HUES48 (cell line): ENCODE data around the gene JAZF1.

ENCODE experiments used
- H3K27ac ChIP-seq: one replicate; pipeline ENCODE4 v1.7.0; 2013; ENCODE audit warnings: low read depth, low read length, inconsistent platforms
- H3K27me3 ChIP-seq: 2 replicates; pipeline ENCODE4 v1.6.1; 2013; ENCODE audit warnings: mild to moderate bottlenecking, low read length; ENCODE audit not compliant: control insufficient read depth, insufficient read depth
- H3K36me3 ChIP-seq: 2 replicates; pipeline ENCODE4 v1.6.1; 2013; ENCODE audit warnings: low read length; ENCODE audit not compliant: control insufficient read depth, insufficient read depth
- H3K4me1 ChIP-seq: 2 replicates; pipeline ENCODE4 v1.6.1; 2013; ENCODE audit warnings: mild to moderate bottlenecking, low read length; ENCODE audit not compliant: control insufficient read depth, insufficient read depth
- H3K4me3 ChIP-seq: 2 replicates; pipeline ENCODE4 v1.5.1; 2013; ENCODE audit warnings: mild to moderate bottlenecking, low read depth, low read length
- H3K9ac ChIP-seq: 2 replicates; pipeline ENCODE4 v1.6.1; 2013; ENCODE audit warnings: mild to moderate bottlenecking, low read depth, low read length, moderate library complexity
- H3K9me3 ChIP-seq: 2 replicates; pipeline ENCODE4 v1.6.1; 2013; ENCODE audit warnings: low read length; ENCODE audit not compliant: control insufficient read depth, insufficient read depth

Gene JAZF1

DNA sequence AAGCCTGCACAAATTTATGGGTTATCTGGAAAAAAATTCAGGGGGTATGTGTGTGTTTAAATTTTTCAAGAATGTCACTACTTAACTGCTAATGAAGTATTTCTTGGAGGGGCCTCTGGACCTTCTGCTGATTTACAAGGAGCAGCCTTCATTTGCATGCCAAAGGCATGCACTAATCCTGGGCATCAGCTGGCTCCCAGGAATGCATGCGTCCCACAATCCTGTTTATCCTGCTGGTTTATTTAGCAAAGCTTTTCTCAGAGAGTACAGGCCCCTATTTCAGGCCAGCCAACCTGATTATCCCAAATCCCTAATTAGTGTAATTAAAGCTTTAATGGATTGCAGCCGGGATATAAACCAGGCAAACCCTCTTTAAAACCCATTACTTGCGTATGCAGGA lies 270.3 kb downstream of the JAZF1 start:
- no peaks in the 10 kb centered on the region for H3K9me3 ChIP-seq
- H3K9ac ChIP-seq, result no peak overlapping the region
- H3K4me1 ChIP-seq, result peaks cover 72% of the 10 kb centered on the region
- H3K36me3 ChIP-seq, result no peaks in the 10 kb centered on the region
- H3K27me3 ChIP-seq, result no peaks in the 10 kb centered on the region
- peak overlapping the region; percentile 35 for H3K4me3 ChIP-seq
- H3K27ac ChIP-seq, result peak overlapping the region; percentile 92

GRCh38 chr7:27908534-27909165 lies 271.9 kb downstream of the JAZF1 start:
- H3K27me3 ChIP-seq, result no peaks in the 10 kb centered on the region
- H3K27ac ChIP-seq, result no peak overlapping the region
- no peaks in the 10 kb centered on the region for H3K9me3 ChIP-seq
- H3K4me1 ChIP-seq, result peaks cover 71% of the 10 kb centered on the region
- no peak overlapping the region for H3K9ac ChIP-seq
- no peak overlapping the region for H3K4me3 ChIP-seq
- H3K36me3 ChIP-seq, result no peaks in the 10 kb centered on the region

DNA sequence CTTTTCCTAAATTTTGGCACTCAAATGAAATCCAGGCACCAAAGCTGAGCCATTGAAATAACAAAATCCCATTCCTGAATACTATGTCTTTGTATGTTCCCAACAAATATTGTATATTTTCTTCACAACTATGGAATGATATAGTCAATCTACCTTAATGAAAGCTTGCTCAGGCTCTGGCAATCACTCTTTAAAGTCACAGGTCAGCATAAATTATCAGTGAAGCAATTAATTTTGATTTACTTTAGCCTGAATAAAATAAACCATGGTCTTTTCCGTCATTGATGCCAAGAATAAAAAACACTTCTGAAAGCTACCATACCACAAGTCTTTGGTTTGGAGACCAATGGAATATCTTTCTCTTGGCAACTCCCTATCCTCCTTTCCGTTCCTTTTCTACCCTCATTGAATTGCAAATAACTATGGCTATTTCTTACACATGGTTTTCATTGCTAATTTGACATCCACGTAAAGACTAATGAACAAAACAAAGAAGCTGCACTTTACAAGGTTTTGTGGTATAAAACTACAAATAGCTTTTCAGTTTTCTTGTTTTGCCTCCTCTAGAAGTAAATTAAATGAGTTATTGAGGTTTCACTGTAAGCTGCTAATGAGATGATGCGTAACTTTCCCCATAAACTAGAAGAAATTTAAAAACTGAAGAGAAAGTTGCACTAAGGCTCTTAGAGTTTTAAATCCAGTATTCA lies 274.1 kb downstream of the JAZF1 start:
- Histone ChIP-seq H3K9ac (no peak overlapping the region), H3K36me3 (no peaks in the 10 kb centered on the region), H3K27me3 (no peaks in the 10 kb centered on the region), H3K27ac (no peak overlapping the region), H3K4me1 (peaks cover 54% of the 10 kb centered on the region), H3K9me3 (no peaks in the 10 kb centered on the region), H3K4me3 (no peak overlapping the region)

DNA sequence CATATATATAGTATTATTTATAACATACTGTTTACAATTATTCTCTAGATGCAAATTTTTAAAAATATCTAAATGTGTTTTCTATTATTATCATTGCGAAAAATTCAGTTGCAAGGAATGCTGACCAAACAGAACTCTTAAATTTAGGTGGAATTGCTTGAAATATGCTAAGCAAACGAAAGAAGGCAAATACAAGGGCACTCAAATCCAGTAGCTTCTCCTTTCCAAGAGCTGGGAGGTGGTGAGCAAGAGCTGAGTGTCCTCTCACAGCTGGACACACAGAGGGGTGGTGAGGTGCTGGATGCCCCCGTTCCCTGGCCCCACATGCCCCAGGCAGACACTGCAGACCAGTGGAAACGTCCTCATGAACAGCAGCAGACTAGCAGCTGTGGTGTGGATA lies 274.6 kb downstream of the JAZF1 start:
- H3K9ac ChIP-seq, result no peak overlapping the region
- no peaks in the 10 kb centered on the region for H3K36me3 ChIP-seq
- no peak overlapping the region for H3K27ac ChIP-seq
- no peak overlapping the region for H3K4me3 ChIP-seq
- peaks cover 48% of the 10 kb centered on the region for H3K4me1 ChIP-seq
- H3K27me3 ChIP-seq, result no peaks in the 10 kb centered on the region
- no peaks in the 10 kb centered on the region for H3K9me3 ChIP-seq

GRCh38 chr7:27901028-27901760 lies 279.4 kb downstream of the JAZF1 start:
- Histone ChIP-seq H3K9ac (no peak overlapping the region), H3K27me3 (no peaks in the 10 kb centered on the region), H3K4me3 (no peak overlapping the region), H3K4me1 (peaks cover 18% of the 10 kb centered on the region), H3K36me3 (no peaks in the 10 kb centered on the region), H3K9me3 (no peaks in the 10 kb centered on the region), H3K27ac (no peak overlapping the region)

DNA sequence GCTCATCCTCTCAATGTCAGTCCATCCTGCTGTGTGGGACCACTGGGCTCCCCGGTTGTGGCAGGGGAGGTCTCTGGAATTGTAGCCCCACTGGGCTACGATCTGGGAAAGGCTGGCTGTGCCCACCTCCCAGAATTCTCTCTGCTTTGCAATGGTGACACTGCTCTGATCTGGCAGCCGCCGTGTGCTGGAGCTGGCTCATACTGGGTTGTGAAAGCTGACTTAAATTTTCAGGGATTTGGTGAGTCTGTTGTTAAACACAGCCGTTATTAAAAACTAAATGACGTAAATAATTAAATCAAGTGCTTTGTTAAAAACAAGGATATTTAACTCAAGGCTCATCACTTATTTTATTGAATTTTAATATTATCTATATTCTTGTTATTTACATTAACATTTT lies 280.6 kb downstream of the JAZF1 start:
- Histone ChIP-seq H3K27ac (no peak overlapping the region), H3K4me3 (no peak overlapping the region), H3K36me3 (no peaks in the 10 kb centered on the region), H3K4me1 (peaks cover 14% of the 10 kb centered on the region), H3K27me3 (no peaks in the 10 kb centered on the region), H3K9me3 (no peaks in the 10 kb centered on the region), H3K9ac (no peak overlapping the region)

- Histone ChIP-seq H3K27me3 (no peaks in the 10 kb centered on the region), H3K9ac (no peak overlapping the region)
Observed at GRCh38 chr7:27899601-27900000, 281.0 kb downstream of the JAZF1 start.

DNA sequence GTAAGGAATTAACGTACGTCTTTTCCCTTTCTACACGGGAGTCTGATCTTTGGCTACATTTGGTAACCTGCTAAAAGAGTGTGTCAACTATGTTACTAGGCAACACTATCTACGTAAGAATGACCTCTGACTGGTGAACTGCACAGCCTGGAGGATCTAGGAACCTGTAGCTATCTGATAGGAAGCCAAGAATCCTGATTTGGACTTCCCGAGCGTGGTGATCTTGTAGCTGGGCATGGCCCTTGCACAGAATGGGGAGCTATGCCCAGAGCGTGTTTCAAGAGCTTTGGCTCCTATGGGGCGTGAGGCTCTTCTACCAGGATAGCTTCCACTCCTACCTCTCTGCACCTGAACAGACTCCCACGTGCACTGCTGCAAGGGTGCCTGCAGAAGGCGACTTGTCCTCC lies 283.2 kb downstream of the JAZF1 start:
- Histone ChIP-seq H3K36me3 (no peaks in the 10 kb centered on the region), H3K27ac (no peak overlapping the region), H3K4me1 (peaks cover 14% of the 10 kb centered on the region), H3K27me3 (no peaks in the 10 kb centered on the region), H3K9me3 (no peaks in the 10 kb centered on the region), H3K4me3 (no peak overlapping the region), H3K9ac (no peak overlapping the region)

More at GRCh38 chr7:27899601-27900000, 281.0 kb downstream of the JAZF1 start:
- no peak overlapping the region for H3K4me3 ChIP-seq
- H3K9me3 ChIP-seq, result no peaks in the 10 kb centered on the region
- H3K36me3 ChIP-seq, result no peaks in the 10 kb centered on the region
- no peak overlapping the region for H3K27ac ChIP-seq
- peaks cover 14% of the 10 kb centered on the region for H3K4me1 ChIP-seq

- Histone ChIP-seq H3K27me3 (no peaks in the 10 kb centered on the region), H3K9me3 (no peaks in the 10 kb centered on the region), H3K4me3 (no peak overlapping the region), H3K9ac (no peak overlapping the region), H3K36me3 (no peaks in the 10 kb centered on the region), H3K27ac (no peak overlapping the region), H3K4me1 (peaks cover 14% of the 10 kb centered on the region)
Observed at GRCh38 chr7:27897001-27897400, 283.6 kb downstream of the JAZF1 start.

GRCh38 chr7:27895551-27895950 lies 285.0 kb downstream of the JAZF1 start:
- no peak overlapping the region for H3K9ac ChIP-seq
- H3K9me3 ChIP-seq, result no peaks in the 10 kb centered on the region
- no peaks in the 10 kb centered on the region for H3K36me3 ChIP-seq
- no peak overlapping the region for H3K27ac ChIP-seq
- H3K27me3 ChIP-seq, result no peaks in the 10 kb centered on the region
- H3K4me3 ChIP-seq, result no peak overlapping the region
- peaks cover 14% of the 10 kb centered on the region for H3K4me1 ChIP-seq

- no peaks in the 10 kb centered on the region for H3K36me3 ChIP-seq
- H3K9ac ChIP-seq, result no peak overlapping the region
- H3K27me3 ChIP-seq, result no peaks in the 10 kb centered on the region
- H3K27ac ChIP-seq, result no peak overlapping the region
- no peak overlapping the region for H3K4me3 ChIP-seq
- H3K4me1 ChIP-seq, result no peaks in the 10 kb centered on the region
- no peaks in the 10 kb centered on the region for H3K9me3 ChIP-seq
Observed at GRCh38 chr7:27890205-27890849, 290.3 kb downstream of the JAZF1 start.
